Cerebellar cortex (tissue), 1 donor: ENCODE results near the gene PTPA.
A peak's percentile ranks its signal among the peaks of the same experiment; 100 is the strongest.
"Not testable (repeated sequence)": the region's sequence is repeated elsewhere in the genome, so short reads cannot be mapped to it uniquely, and the experiment has no call there.

Experiments used
- DNase-seq: peaks from one replicate; pipeline ENCODE4 v3.0.0-alpha.2; 2015; ENCODE audit warnings: low spot score

The PTPA gene

DNA sequence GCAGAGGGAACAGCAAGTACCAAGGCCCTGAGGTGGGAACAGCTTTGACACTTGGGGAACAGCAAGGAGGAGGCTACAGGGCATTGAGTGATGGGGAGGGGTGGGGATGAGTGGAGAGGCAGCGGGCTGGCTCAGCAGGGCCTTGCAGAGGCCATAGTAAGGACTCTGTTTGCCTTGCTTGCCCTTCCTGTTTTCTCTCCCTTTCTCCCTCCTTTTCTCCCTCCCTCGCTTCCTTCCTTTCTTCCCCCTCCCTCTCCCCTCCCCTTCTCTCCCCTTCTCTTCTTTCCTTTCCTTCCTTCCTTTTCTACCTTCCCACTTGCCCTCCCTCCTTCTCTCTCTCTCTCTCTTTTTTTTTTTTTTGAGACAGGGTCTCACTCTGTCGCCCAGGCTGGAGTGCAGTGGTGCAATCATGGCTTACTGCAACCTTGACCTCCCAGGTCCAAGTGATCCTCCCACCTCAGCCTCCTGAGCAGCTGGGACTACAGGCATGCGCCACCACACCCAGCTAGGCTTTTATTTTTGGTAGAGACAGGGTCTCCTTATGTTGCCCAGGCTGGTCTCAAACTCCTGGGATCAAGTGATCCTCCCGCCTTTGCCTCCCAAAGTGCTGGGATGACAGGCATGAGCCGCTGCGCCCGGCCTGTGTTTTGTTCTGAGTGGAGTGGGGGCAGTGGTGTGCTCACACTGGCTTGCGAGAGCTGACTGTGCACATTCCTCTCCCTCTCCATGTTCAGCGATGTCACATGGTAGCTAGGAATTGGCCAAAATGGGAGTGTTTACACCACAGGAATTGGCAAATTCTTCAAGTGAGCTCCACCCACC is 49.7 kb downstream of the PTPA start:
- DNase-seq, result no peak

DNA sequence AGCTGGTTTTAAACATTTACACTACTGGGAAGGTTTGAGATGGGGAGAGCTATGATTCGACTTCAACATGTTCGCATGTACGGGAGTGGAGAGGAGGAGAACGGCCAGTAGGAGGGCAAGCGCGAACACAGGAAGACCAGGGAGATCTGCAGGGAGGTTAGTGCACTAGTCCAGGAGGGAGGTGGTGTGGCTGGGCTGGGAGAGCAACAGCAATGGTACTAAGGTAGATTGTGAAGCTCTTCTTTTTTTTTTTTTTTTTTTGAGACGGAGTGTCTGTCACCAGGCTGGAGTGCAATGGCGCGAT is 50.3 kb downstream of the PTPA start:
- DNase-seq, result no peak

DNA sequence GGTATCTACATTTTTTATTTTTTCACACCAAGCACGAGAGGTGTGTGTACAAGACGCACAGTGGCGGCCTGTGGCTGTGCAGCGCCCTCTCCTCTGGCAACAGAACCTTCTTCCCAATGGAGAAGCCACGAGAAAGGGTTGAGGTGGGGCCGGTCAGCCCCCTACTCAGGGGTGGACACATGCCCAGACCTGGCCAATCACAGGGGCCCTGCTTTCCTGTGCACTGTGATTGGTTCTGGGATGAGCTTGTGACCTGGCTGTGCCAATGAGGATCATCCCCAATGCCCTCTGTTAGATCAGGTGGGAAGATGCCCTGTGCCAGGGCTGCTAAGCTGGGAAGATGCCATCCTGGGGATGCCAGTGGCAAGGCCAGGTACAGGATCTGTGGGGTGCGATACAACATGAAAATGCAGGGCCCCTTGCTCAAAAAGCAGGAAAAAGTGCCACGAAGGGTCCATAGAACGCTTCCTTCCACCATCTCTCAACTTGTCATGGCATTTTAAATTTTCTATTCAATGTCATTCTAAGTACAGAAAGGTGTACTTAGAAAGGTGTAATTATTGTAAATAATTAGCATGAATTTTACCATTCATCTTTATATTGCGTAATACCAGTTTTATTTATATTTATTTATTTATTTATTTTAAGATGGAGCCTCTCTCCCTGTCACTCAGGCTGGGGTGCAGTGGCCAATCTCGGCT is 51.4 kb downstream of the PTPA start:
- no peak for DNase-seq

DNA sequence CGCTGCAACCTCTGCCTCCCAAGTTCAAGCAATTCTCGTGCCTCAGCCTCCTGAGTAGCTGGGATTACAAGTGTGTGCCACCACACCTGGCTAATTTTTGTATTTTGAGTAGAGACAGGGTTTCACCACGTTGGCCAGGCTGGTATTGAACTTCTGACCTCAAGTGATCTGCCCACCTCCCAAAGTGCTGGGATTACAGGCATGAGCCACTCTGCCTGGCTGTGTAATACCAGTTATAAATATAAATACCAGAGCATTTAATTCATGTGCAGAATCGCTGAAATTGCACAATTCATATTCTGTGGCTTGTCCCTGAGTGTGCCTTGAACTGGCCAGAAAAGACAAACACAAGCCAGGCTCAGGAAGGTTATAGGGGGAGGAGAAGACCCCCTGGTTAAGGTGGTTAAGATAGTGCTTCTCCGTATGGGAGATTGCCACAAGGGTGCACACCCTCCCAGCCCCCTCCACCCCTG is 52.0 kb downstream of the PTPA start:
- not testable (repeated sequence) for DNase-seq

DNA sequence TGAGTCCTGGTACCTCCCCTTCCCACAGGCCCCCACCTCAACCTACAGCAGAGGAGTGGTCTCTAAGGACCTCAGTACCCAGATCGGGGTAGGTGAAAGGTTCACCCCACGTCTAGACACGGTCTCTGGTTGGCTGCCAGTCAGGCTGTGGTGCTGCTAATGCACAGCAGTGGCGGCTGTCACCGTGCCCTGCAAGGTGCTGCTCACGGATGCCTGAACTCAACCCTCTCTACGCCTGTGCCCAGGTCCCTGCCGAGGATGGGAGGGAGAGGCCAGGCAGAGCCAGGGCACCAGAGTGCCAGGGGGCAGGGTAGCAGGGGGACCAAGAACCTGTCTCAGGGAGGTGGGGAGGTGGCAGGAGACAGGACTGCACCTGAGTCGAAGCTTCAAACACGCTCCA is 52.5 kb downstream of the PTPA start:
- no peak for DNase-seq

DNA sequence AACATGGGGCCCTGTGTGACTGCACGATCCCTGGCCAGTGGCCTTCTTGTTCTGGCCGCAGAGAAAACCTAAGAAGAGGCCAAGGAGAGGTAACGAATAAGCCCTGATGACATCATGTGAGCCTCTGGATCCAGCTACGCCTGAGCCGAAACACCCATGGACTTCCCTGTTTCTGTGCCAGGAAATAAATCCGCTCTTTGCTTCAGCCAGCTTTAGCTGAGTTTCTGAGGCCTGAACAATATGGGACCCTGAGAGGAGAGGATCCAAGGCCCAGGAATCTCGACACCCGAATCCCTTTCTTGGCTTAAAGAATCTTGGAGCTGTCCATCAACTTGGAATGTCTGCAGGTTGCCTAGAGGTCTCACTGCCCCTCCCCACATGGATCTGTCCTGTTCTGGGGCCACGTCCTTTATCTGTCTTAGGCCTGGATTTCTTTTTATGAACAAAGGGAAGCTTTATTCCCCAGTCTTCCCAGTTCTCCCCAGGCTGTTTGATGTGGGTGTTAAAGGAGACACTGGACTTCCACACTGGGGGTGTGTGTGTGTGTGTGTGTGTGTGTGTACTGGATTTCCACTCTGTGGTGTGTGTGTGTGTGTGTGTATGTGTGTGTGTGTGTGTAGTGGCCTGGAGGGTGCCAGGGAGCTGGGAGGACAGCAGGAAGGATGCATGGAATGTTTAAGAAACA is 53.2 kb downstream of the PTPA start:
- DNase-seq, result no peak

DNA sequence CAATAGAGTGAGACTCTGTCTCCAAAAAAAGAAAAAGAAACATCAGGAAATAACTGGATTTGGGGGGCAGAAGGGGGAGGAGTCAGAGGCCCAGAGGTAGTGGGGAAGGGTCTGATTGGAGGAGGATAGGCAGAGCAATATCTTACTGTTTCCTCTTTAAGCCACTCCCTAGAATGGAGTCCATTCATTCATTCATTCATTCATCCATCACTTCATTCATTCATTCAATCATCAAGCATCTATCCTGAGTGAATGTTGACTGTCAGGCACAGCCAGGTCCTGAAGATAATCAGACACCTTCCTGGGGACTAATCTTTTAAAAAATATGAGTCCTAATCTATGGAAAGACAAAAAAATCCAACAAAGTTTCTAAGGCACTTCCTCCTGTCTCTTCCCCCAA is 54.0 kb downstream of the PTPA start:
- DNase-seq, result no peak

DNA sequence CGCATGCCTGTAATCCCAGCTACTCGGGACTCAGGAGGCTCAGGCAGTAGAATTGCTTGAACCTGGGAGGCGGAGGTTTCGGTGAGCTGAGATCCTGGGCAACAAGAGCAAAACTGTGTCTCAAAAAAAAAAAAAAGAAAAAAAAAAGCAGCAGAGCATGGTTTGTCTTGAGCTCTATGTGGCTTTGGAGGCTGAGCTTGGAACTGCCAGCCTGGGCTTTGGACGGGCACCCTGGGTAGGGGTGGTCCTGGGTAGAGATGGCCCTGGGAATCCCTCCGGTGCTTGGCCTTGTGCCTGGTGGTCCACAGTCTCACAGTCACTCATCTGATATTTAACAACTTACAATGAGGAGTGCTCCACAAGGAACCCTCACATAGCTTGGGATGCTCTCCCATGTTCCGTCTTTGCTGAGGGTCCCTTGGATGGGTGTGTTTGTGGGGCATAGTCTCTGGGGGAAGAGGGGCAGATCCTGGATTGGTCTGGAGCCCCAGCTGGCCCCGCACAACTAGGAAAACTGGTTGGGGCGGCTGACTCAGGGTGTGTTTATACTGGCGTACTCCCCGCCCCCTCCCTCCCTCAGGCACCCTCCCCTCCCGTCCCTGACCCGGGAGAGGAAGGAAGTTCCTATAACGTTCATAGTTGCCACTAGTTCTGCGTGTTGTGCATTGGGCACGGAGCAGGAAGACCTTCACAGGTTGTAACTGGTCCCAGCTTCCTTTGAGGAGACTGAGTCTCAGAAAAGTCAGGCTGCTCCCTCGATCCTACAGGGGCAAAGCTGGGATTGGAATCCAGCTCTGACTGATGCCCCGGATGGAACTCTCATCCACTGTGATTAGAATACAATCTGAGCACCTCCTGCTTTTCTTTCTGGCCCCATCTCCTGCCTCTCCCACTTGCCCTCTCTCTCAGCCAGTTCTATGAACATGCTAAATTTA is 55.7 kb downstream of the PTPA start:
- no peak for DNase-seq

DNA sequence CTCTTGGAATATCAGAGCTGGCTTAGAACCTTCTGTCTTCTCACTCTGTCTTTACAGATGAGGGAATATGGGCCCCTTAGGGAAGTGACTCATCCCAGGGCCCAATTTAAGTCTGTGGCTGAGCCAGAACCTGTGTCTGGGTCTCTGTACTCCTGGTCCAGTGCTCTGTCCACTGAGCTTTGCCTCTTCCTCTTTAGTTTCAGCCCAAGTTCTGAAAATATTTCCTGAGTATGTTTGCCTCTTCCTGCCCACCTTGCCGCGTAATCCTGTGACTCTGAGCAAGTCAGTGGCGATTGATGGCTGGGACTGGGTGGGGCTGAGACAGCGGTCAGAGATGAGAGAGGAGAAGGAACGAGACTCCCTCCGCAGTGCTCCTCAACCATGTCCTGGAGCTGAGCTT is 59.0 kb downstream of the PTPA start:
- DNase-seq, result no peak

DNA sequence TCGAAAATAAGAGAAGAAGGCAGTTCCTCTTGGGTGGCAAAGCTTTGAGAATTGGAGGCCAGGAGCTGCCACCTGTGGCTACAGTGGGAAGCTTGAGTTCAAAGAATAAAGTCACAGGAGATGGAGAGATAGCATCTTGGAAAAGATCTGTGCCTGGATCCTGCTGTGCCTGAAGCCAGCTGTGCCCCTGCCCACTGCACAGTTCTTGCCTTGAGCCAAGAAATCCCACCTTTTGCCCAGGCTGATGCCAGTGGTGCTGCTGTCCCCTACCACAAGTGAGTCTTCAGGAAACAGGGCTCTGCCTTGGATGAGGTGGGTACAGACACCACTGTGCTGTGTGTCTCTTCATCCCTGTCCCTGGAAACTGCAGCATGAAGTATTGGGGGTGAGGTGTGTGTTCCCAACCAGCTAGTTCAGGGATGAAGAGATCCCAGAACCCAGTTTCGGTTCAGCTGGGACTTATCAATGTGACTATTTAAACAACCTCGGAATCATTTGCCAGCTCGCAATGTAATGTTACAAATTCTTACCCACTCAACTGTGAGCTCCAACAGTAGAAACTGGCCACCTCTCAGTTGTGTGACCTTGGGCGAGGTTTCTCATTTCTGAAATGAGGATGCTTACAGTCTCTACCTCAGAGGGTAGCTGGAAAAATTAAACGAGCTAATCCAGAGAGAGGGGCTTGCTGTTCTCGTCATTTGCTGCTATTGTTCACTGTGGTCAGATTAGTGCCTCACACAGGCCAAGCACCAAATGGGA is 61.0 kb downstream of the PTPA start:
- no peak for DNase-seq

DNA sequence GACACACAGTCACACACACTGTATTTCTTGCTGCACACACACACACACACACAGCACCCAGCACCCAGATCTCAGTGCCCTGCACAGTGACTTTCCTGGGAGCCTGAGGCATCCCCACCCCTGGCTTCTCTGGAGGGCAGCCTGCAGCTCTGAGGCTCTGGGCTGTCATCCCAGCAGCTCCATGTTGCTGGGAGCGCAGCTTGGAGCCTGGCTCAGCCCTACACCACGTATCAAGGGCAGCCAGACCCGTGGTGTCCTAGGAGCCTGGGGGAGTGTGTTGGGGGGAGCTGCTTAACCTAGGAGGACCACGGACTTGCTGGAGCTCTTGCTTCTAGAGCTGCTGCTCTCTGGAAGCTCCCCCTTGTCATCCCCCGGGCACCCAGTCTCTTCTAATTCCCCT is 61.6 kb downstream of the PTPA start:
- no peak for DNase-seq

DNA sequence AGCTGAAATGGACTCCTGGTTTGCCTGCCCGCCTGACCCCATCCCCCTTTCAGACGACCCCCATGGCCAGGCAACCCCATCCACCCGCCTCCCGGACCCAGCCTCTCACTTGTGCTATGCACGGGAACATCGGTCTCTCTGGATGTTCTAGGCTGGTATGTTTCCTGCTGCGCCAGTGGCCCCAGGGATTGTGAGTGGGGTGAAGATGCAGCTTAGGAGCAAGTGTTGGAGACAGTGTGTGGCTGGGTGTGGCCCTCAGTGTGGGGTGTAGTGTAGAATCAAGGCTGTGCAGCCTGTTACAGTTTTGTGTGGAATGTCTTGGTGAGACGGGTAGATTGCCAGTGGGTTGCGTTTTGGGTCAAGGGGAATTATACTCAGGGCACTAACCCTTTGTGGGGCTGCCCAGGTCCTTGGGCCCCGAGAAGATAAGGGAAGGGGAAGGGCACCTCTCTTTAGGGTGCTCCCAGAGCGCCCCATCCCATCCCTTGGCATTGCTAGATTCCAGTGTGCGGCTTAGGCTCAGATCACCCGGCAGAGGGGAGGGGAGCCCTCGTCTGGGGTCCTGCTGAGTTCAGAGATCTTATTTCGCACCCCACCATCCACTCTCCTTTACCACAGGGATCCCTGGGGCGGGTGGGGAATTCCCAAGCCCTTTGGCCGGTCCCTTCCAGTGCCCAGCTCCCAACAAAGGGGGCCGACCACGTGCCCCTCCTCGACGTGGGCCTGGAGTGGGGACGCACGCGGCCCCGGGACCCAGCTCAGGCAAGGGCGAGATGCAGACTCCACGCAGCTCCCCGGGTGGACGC is 62.3 kb downstream of the PTPA start:
- no peak for DNase-seq

DNA sequence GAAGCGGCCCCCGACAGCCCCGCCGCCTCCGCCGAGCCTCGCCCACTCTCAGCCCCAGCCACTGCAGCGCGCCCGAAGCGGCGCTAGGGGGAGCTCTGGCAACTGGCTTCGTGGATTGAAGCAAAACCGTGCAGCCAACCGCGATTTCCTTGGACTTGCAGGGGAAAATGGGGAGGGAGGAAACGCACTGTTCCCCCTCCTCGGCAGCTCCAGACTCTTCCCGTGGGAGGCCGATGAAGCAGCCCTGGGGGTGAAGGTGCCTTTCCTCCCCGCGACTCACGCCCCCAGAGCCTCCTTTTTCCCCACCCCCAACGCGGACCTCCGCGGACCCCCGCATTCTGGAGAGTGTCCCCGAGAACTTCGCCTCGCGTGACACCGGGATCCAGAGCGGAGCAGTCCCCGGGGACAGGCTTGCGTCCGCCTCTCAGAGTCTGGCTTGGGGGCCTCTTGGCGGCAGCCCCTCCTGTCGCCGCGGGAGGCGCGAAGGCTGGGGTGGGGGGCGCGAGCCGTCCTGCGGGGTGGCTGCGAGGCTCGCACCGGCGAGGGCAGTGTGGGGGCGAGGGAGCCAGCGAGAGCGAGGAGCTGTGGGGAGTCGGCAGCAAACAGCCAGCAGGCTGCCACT is 63.0 kb downstream of the PTPA start:
- peak; percentile 89 for DNase-seq

DNA sequence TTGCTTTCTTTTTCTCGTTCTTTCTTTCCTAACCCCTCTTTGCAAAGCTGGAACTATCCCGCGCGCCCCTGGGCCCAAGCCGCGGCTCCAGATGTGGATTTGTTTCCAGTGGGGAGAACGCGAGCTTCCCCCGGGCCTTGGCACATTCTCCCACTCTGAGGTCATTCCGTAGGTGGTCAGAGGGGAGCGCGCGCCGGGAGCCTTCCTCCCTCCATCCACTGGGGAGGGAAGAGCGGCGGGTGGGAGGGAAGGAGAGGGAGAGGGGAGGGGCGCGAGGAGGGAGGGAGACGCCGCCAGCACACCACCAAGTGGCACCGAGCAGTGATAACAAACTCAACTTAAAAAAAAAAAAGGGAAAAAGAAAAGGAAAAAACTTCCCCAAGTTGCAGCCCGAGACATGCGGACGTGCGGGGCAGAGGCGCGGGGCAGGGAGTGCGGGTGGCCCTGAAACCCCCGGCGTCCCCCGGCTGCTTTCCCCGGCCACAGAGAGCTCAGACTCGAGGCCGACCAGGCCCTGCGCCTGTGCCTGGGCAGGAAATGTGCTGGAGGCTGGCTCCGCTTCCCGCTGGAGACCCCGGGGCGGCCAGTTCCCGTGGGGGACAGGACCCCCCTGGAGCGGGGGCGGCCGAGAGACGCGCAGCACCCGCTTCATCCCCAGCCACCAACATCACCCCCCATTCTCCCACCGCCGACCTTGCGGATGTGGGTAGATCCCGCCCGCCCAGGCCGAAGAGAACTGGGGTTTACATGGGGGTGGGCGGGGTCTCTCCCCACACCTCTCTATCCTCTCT is 63.7 kb downstream of the PTPA start:
- peak; percentile 69 for DNase-seq

DNA sequence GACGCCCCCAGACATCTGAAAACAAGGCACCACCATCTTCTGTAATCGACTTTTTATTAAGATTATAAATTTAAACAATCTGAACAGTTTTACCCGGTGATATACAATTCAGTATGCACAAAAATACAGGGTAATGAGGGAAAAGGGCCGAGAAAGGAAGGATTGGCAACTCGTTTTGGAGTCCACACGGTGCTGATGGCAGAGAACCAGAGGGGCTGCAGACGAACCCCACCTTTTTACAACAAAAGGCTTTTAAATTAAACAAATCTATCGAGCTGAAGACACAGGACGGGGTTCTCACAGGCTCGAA is 64.3 kb downstream of the PTPA start:
- no peak for DNase-seq

DNA sequence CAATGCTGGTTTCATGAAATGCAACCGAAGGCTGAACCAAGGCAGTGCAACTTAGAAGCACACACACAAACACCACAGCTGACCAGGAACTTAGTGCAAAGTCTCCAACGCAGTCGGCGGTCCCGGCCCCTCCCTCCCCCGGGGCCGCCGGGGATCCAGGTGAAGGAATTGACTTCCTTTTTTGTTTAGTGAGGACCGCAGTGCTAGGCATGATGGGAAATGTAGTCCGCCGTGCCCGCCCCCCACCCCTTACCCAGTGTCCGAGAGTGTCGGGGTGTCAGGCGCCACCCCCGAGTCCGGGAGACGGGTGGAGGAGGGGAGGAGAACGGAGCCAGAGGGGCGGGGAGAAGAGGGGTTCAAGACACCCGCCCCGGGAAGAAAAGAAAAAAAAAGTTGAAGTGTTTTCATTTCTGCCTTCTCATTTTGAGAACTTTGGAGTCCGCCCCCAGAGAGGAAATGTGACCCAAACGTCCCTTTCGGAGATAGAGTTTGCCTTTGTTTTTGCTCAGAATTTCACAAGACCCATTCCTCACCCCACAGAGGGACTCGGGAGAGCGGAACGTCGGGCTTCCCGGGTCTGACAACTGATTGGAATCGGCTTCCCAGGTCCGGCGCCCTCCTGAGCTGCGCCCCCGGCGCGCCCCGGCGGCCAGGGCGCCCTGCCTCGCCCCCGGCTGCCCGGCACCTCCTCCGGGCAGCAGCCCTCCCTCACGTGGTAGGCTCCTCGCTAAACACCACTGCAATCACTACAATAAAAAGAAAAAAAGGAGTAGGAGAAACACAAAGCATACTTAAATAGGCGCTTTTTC is 64.8 kb downstream of the PTPA start:
- DNase-seq, result peak; percentile 87

DNA sequence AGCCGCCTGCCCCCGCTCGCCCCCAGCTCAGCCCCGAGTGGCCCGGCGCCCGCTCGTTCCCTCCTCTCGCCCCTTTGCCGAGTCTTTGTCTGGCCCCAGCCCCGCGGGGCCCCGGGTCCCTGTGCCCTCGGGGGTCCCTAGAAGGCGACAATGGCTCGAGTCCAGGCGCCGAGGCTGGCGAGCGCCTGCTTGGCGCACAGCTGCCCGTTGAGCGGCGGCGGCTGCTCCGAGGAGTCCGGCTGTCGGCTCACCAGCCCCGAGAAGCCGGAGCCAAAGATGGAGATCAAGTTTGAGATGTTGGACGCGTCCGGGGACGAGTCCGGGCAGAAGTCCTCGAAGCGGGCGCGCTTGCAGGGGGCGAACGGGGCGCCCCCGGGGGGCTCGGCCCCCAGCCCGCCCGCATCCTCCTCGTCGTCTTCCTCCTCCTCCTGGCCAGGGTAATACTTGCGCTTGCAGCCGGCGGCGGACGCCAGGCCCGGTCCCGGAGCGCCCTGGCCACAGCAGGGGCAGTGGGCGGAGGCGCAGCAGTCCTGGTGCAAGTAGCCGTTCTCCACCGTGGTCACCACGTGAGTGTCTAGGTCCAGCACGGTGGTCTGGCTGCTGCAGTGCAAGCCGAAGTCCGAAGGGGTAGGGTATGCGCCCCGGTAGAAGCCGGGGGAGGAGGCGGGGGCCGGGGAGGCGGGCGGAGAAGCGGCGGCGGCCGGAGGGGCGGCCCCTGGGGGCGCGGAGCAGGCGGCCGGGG is 65.7 kb downstream of the PTPA start:
- no peak for DNase-seq

DNA sequence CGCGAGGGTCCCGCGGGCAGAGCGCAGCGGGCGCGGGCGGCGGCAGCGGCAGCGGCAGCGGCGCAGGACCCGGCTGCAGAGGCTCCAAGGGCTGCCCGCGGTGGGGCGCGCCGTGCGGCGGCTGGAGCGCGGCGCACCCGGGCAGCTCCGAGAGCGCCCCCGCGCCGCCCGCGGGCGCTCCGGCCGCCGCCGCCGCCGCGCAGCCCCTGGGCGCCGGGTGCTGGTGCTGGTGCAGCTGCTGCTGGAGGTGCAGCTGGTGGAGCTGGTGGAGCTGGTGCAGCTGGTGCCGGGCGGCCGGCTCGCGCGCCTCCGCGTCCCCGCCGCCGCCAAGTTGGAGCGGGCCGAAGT is 66.2 kb downstream of the PTPA start:
- no peak for DNase-seq
